Duodenal mucosa (tissue), 2 donors: Measurements from ENCODE around the gene MCRS1.
"Not testable (repeated sequence)": the region's sequence is repeated elsewhere in the genome, so short reads cannot be mapped to it uniquely, and the experiment has no call there.

Source experiments
- H3K27ac ChIP-seq: one replicate; pipeline ENCODE4 v1.7.0; 2013; ENCODE audit warnings: low read depth, low read length
- H3K27me3 ChIP-seq, 2 donors: one replicate each; pipeline ENCODE4 v1.7.0; 2013; ENCODE audit warnings: low read length in 2 of 2, control low read depth in 1 of 2; ENCODE audit not compliant: insufficient read depth in 2 of 2, control insufficient read depth in 1 of 2
- H3K36me3 ChIP-seq, 2 donors: one replicate each; pipeline ENCODE4 v1.7.0; 2013; ENCODE audit warnings: low read length in 2 of 2, control low read depth in 1 of 2; ENCODE audit not compliant: insufficient read depth in 2 of 2, control insufficient read depth in 1 of 2
- H3K4me1 ChIP-seq, 2 donors: one replicate each; pipeline ENCODE4 v1.7.0; 2013; ENCODE audit warnings: low read length in 2 of 2, control low read depth in 1 of 2; ENCODE audit not compliant: insufficient read depth in 2 of 2, control insufficient read depth in 1 of 2
- H3K4me3 ChIP-seq, 2 donors: one replicate each; pipeline ENCODE4 v1.7.0; 2013; ENCODE audit warnings: low read length in 2 of 2, low read depth in 1 of 2
- H3K9ac ChIP-seq, 2 donors: one replicate each; pipeline ENCODE4 v1.7.0; 2013; ENCODE audit warnings: low read length in 2 of 2, low read depth in 1 of 2
- H3K9me3 ChIP-seq, 2 donors: one replicate each; pipeline ENCODE4 v1.7.0; 2013; ENCODE audit warnings: low read length in 2 of 2, control low read depth in 1 of 2; ENCODE audit not compliant: control insufficient read depth in 1 of 2

The MCRS1 gene

GRCh38 chr12:49534731-49535278, 33.1 kb downstream of the MCRS1 start:
- Histone ChIP-seq H3K27me3 (peaks cover 16 to 27% of the 10 kb centered on the region in 2 donors), H3K36me3 (no peaks in the 10 kb centered on the region), H3K27ac (no peak overlapping the region), H3K4me3 (no peak overlapping the region), H3K9me3 (no peaks in the 10 kb centered on the region), H3K9ac (no peak overlapping the region), H3K4me1 (peaks cover 21 to 23% of the 10 kb centered on the region in 2 donors)

GRCh38 chr12:49534122-49534521, 33.8 kb downstream of the MCRS1 start:
- not testable (repeated sequence) for H3K9me3 ChIP-seq, H3K27ac ChIP-seq
- H3K27me3 ChIP-seq = peaks cover 10 to 21% of the 10 kb centered on the region in 2 donors

GRCh38 chr12:49533331-49533730, 34.6 kb downstream of the MCRS1 start:
- H3K4me1 ChIP-seq = peaks cover 21% of the 10 kb centered on the region in 2 donors
- H3K4me3 ChIP-seq = no peak overlapping the region
- H3K36me3 ChIP-seq = no peaks in the 10 kb centered on the region
- H3K27me3 ChIP-seq = peaks cover 10 to 20% of the 10 kb centered on the region in 2 donors
- H3K9me3 ChIP-seq = no peaks in the 10 kb centered on the region
- H3K9ac ChIP-seq = no peak overlapping the region
- H3K27ac ChIP-seq = no peak overlapping the region

More at GRCh38 chr12:49534122-49534521, 33.8 kb downstream of the MCRS1 start:
- H3K9ac ChIP-seq, H3K4me3 ChIP-seq, H3K36me3 ChIP-seq: not testable (repeated sequence)
- H3K4me1 ChIP-seq = peaks cover 21 to 23% of the 10 kb centered on the region in 2 donors

- Histone ChIP-seq H3K9ac (no peak overlapping the region), H3K27me3 (peaks cover 0 to 7% of the 10 kb centered on the region in 2 donors), H3K4me1 (peaks cover 13% of the 10 kb centered on the region in 2 donors), H3K4me3 (no peak overlapping the region), H3K9me3 (no peaks in the 10 kb centered on the region), H3K27ac (no peak overlapping the region), H3K36me3 (no peaks in the 10 kb centered on the region)
Observed at GRCh38 chr12:49531745-49532144, 36.2 kb downstream of the MCRS1 start.

- H3K9me3 ChIP-seq = no peaks in the 10 kb centered on the region
- no peak overlapping the region for H3K4me3 ChIP-seq
- no peak overlapping the region for H3K27ac ChIP-seq
- peaks cover 13% of the 10 kb centered on the region in 2 donors for H3K4me1 ChIP-seq
- H3K9ac ChIP-seq = no peak overlapping the region
- no peaks in the 10 kb centered on the region for H3K27me3 ChIP-seq
- peaks cover 12 to 22% of the 10 kb centered on the region in 2 donors for H3K36me3 ChIP-seq
Observed at GRCh38 chr12:49529414-49529813, 38.5 kb downstream of the MCRS1 start.

GRCh38 chr12:49527361-49528130, 40.4 kb downstream of the MCRS1 start:
- Histone ChIP-seq H3K4me1 (peaks cover 9 to 11% of the 10 kb centered on the region in 2 donors), H3K36me3 (peaks cover 17 to 28% of the 10 kb centered on the region in 2 donors)

GRCh38 chr12:49525942-49526341, 42.0 kb downstream of the MCRS1 start:
- peaks cover 17 to 33% of the 10 kb centered on the region in 2 donors for H3K36me3 ChIP-seq

More at GRCh38 chr12:49527361-49528130, 40.4 kb downstream of the MCRS1 start:
- Histone ChIP-seq H3K4me3 (no peak overlapping the region), H3K9me3 (no peaks in the 10 kb centered on the region), H3K27me3 (no peaks in the 10 kb centered on the region), H3K9ac (no peak overlapping the region), H3K27ac (no peak overlapping the region)

GRCh38 chr12:49524660-49525324, 43.1 kb downstream of the MCRS1 start:
- Histone ChIP-seq H3K9ac (no peak overlapping the region), H3K27ac (no peak overlapping the region), H3K4me3 (no peak overlapping the region), H3K4me1 (no peaks in the 10 kb centered on the region), H3K27me3 (no peaks in the 10 kb centered on the region), H3K36me3 (peaks cover 17 to 36% of the 10 kb centered on the region in 2 donors), H3K9me3 (no peaks in the 10 kb centered on the region)

More at GRCh38 chr12:49525942-49526341, 42.0 kb downstream of the MCRS1 start:
- H3K27ac ChIP-seq = no peak overlapping the region
- H3K27me3 ChIP-seq = no peaks in the 10 kb centered on the region
- H3K4me3 ChIP-seq = no peak overlapping the region
- no peak overlapping the region for H3K9ac ChIP-seq
- H3K9me3 ChIP-seq = no peaks in the 10 kb centered on the region
- no peaks in the 10 kb centered on the region for H3K4me1 ChIP-seq

GRCh38 chr12:49521389-49521788, 46.6 kb downstream of the MCRS1 start:
- H3K9ac ChIP-seq = no peak overlapping the region
- H3K9me3 ChIP-seq = no peaks in the 10 kb centered on the region
- H3K27ac ChIP-seq = no peak overlapping the region
- no peaks in the 10 kb centered on the region for H3K27me3 ChIP-seq
- H3K36me3 ChIP-seq = peaks cover 17 to 34% of the 10 kb centered on the region in 2 donors
- H3K4me3 ChIP-seq = no peak overlapping the region
- no peaks in the 10 kb centered on the region for H3K4me1 ChIP-seq

GRCh38 chr12:49519574-49519936, 48.4 kb downstream of the MCRS1 start:
- peaks cover 10 to 19% of the 10 kb centered on the region in 2 donors for H3K36me3 ChIP-seq
- no peak overlapping the region for H3K4me3 ChIP-seq
- no peak overlapping the region for H3K9ac ChIP-seq
- H3K4me1 ChIP-seq = no peaks in the 10 kb centered on the region
- no peaks in the 10 kb centered on the region for H3K27me3 ChIP-seq
- no peaks in the 10 kb centered on the region for H3K9me3 ChIP-seq
- H3K27ac ChIP-seq = no peak overlapping the region
